Left kidney (tissue), 8 donors: ENCODE data around the gene CSPG5. TPM values are rescaled to one million over a fixed set of nuclear protein-coding genes. Genes with fewer than 3 reads are reported as not detected.

ENCODE experiments used
- DNase-seq: peaks from one replicate; pipeline ENCODE4 v3.0.0-alpha.2; 2013
- long read RNA-seq, 8 donors: transcript quantifications; one replicate each; lab custom pipeline, GENCODE V29; 2026
- polyA plus RNA-seq: library from polyadenylated mRNA; unstranded; fragments of 120-200 nt; gene quantifications from one replicate; pipeline ENCODE4 v1.2.1, GENCODE V29; 2013; ENCODE audit not compliant: insufficient read length

CSPG5 gene, protein sequence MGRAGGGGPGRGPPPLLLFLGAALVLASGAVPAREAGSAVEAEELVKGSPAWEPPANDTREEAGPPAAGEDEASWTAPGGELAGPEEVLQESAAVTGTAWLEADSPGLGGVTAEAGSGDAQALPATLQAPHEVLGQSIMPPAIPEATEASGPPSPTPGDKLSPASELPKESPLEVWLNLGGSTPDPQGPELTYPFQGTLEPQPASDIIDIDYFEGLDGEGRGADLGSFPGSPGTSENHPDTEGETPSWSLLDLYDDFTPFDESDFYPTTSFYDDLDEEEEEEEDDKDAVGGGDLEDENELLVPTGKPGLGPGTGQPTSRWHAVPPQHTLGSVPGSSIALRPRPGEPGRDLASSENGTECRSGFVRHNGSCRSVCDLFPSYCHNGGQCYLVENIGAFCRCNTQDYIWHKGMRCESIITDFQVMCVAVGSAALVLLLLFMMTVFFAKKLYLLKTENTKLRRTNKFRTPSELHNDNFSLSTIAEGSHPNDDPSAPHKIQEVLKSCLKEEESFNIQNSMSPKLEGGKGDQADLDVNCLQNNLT
- polyA plus RNA-seq: 1.2 TPM
- long read RNA-seq, donor 1: 0 reads
- long read RNA-seq, donor 2: 0 reads
- long read RNA-seq, donor 3: 0 reads
- long read RNA-seq, donor 4: 0 reads
- long read RNA-seq, donor 5: 0 reads
- long read RNA-seq, donor 6: 0 reads
- long read RNA-seq, donor 7, full-length matches to known transcripts: 1 of 1 reads
- long read RNA-seq, donor 7, partial matches to known transcripts: 0 of 1 reads
- long read RNA-seq, donor 7, other reads (novel, unspliced or antisense): 0 of 1 reads
- long read RNA-seq, donor 8: 0 reads

DNA sequence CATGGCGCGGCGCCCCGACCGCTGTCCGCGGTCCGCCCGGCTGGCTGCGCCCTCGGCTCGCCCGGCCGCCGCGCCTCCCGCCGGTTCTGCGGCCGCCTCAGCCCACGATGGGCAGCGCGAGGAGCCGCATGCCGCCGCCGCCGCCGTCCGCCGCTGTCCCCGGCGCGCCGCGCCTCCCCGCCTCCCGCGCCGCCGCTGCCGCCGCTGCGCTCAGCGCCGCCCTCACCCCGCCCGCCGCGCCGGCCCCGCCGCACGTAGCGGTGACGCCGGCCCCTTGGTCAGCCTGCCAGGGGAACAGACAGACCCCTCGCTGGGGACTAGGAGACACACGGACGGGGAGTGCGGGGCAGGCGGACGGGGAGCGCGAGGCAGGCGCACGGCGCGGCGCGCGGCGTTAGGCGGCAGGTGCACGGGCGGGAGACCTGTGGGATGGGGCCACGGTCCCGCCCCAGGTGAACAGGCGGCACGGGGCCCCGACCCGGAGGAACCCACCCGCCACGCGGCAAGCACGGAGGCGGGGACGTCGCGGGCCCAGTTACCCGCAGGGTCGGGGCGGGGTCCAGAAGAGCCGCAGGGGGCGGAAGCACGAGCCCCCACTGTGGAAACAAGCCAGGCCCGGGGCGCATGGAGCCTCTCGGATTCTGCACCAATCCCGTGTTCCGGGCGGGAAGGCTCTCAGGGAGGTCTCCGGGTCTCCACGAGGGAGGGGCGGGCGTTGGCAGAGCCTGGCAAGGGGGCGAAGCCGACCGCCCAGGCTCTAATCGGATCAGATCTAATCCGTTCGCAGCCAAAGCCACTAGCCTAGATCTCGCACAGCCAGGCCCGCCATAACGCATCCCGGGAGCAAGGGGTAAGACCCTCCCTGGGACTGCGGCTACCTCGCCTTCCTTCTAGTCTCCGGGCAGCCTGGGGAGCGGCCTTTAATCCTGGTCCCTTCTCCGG is at the start of gene CSPG5:
TSS of gene CSPG5 (minus strand) at position 175 of the 942 bp plus-strand sequence. CDS start at position 3, 172 bp downstream.
- no peak for DNase-seq

DNA sequence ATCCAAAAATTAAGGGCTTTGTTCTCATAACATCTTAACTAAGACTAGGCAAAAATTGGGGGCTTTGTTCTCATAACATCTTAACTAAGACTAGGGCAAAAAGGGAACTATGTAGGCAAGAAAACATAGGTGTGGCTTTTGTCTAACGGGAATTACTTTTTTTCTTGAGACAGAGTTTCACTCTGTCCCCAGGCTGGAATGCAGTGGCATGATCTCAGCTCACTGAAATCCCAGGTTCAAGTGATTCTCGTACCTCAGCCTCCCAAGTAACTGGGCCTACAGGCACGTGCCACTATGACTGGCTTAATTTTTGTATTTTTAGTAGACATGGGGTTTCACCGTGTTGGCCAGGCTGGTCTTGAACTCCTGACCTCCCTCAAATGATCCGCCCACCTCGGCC is 49.8 kb upstream of the CSPG5 start:
- no peak for DNase-seq

DNA sequence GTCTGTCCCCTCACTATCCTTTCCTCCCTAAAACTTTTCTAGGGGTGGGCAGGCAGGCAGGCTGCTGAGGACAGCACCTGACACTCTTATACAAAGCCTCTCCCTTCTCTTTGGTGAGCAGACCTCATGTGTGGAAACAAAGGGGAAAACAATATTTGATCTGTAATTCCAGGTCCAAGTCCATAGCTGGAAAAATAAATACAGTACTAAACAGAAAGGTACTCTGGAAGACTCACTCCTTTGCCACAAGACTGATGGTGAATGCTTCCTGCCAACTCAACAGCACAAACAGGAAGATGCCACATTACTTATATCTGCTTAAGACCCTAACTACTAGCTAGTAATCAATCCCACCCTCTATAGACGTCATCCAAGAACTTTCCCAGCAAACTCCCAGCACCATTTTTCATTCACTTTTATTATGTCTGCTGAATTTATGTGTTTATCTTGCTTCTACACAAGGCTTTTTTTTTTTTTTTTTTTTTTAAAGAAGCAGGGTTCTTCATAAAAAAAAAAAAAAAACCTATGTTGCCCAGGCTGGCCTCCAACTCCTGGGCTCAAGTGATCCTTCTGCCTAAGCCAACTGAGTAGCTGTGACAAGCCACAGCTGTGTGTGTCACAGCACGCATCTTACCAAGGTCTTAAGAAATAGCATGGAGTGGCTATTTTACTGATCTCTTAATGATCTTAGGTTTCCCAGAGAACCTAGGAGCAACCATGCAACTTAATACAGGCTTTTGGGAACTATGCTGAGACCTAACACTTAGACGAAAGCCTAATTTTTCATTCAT is 44.2 kb upstream of the CSPG5 start:
- DNase-seq: no peak

DNA sequence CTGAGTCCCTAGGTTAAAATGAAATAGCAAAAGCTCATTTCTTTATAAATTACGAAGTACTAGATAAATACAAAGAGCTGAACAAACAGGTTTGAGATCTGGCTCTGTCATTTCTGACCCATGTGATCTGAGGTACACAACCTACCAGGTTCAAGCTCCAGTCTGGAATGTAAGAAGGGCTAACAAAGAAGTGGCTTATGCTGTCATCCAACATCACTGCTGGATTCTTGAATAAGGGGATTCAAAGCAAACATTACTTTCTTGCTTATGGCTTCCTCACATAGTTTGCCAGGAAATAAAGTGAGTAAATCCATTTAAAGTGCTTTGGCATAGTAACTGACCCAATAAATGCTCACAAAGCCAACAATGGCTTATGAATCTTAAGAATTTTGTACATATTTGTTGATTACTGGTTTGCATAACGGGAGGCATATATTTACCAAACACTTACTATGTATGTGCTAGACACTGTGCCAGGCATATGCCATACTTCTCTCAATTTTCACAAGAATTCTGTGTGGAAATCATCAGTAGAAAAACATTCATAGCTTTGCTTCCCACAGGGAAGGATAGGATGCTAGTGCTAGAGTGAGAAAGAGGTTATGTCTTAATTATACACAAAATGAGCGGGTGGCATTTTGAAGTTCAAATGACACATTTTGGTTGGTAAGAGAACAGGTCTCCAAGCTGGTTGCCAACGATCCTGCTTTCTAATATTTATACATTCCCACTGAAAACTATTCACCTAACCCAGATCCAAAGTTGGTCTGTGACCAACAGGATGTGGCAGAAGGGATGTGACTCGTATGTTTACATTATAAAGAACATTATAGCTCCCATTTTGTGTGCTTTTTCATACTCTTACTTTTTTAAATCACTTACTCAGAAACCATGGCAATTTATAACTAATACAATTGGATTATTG is 38.7 kb upstream of the CSPG5 start:
- no peak for DNase-seq

DNA sequence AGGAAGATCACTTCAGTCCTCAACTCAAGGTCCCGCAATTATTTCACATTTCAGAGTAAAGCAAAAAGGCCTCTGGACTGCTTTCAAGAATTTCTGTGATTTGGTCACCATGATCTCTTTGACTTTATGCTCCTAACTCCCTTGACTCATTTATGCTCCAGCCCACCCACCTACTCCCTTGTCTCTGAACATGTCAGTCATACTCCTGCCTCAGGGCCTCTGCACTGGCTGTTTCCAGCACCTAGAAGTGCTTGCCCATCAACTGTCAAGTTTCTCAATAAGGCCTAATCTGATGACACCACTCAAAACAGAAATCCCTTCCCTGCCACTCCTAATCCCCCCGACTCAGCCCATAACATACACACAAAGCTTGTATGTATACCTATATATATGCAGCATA is 36.1 kb upstream of the CSPG5 start:
- no peak for DNase-seq

DNA sequence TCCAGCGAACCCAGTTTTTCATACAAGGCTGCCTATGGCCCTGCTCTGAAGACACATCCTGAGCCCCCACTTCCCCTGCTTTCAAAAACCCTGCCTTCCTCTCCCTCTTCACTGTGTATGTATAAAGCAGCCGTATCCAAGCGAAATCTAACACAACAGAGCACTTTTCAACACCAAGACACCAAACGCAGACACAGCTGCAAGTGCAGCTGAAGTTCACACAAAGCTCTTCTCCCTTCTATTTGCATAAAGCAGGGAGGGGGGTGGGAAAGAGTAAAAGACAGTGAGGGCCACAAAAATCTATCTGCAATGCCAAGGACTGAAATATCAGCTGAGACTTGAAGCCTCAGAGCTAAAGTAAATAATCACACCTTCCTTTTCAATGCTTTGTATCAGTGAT is 35.1 kb upstream of the CSPG5 start:
- DNase-seq: no peak

DNA sequence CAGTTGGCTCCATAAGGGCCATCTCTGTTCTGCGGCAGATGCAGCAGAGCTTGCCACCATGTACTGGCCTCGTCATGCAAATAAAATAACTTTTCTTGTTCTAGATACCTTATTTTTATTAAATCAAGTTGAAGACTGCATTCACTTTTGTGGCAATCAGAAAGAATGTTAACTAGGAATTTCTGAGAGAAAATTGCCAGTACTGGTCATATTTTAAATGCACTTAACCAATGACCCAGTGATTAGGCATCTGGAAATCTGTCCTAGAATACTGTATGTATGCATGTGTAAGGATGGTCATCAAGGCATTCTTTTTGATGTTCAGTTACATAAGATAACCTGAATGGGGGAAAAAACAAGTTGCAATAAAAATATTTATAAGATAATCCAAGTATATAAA is 34.2 kb upstream of the CSPG5 start:
- no peak for DNase-seq

DNA sequence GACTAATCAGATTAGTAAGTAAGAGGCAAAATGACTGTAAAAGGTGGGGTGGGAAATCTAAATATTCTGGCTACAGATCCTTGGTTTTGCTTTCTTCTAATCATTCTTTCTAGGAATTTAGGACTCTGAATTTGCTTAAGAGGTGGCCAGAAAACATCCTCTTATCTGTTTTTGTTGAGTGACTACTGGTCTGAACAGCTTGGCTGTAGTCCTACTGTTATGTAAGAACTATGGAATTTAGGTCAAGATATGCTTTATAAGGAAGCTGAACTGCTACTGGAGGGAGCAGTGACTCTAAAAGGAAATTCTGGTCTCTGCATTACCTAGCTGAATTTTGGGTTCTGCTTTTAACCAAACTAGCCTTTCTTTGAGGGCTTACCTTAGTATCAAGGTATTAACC is 33.5 kb upstream of the CSPG5 start:
- DNase-seq: no peak

DNA sequence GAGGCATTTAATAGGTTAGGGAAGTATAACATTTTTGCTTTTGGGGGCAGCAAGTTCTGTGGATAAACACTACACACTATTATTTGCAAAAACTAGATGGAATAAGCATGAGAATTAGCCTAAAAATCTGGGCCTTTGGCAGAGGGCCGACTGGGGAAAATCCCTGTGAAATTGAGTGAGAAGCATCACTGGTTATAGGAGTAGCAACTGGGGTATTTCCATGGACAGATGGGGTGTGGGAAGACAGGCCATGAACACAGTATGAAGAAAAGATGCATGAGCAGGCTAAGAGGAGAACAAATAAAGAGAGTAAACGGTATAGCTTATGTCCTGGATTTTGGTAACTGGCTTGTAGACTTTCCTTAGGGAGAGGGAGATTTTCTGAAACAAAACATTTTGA is 32.9 kb upstream of the CSPG5 start:
- no peak for DNase-seq

DNA sequence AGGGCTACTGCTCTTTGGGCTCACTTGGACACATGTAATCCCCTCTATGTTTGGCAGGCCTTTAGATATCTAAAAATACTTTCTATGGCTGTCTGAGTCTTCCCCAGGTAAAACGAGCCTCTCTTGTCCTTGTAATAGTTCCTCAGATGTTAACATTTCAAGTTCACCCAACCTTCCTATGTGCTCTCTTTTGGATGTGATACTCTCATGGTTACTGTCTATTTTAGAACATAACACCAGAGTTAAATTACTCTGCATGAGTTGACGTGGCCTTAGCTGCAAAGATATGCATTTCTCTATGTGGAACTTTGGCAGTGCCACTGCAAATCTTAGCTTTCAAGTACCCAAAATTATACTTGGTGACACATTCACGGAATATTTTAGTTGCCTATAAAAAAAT is 31.9 kb upstream of the CSPG5 start:
- DNase-seq: no peak

DNA sequence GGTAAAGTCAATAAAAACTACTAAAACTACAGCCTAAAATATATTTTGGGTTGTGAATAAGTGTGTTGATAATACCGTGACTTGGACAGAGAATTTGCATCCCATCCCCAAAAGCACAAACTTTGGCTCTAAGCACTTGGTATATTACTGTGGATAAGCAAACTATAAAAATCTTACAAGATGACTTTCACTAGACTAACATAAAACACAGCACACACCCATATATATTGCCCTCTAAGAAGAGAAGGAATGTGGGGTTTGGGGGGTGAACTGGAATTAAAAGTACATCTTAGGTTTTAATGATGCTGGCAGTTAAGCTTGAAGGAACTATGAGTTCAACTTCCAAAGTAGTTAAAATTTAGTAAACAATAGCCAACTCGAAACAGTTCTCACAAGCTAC is 28.7 kb upstream of the CSPG5 start:
- no peak for DNase-seq

DNA sequence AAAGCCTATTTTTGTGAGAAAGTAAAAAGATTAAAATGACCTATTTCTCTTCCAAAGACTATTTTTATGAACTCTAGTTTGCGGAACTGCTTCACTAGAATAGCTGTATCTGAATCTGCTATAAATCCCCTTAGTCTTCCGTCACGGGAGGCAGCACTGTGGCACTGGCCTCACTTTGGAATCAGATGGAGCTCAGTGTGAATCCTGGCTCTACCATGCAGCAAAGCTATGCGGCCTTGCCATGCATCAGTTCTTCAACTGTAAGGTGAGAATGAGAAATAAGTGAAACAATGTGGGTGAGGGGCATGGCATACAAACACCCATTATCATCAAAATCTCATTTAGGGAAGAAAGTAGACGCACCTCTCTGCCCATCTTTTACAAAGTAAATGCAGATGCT is 27.5 kb upstream of the CSPG5 start:
- DNase-seq: no peak

DNA sequence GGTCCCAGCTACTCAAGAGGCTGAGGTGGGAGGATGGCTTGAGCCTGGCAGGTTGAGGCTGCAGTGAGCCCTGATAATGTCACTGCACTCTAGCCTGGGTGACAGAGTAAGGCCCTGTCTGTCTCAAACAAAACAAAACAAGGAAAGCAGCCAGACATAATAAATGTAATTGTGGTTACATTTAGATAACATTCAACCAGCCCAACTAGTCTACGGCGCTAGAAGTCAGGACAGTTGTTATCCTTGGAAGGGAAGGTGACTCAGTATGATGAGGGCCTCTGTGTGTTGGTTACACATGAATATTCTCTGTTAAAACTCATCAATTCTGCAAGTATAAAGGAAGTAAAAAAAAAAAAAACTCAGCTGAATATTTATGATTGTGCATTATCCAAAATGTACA is 27.0 kb upstream of the CSPG5 start:
- DNase-seq: no peak

DNA sequence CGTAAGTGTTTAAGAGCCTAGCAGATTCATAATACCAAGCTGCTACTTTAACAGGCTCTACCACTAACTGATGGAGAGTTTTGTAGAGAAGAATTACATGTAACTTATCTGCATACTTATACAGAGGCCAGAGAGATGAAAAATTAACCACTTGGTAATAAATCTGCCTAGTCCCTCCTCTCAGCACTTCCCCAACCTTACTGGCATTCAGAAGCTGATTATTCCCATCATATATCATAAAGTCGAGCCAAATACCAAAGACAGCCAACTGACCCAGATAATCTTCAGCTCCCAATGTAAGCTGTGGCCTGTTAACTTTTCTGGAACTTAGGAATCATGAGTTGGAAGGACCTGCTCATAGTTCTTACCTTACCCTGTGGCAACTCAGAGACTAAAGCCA is 25.5 kb upstream of the CSPG5 start:
- DNase-seq: no peak

DNA sequence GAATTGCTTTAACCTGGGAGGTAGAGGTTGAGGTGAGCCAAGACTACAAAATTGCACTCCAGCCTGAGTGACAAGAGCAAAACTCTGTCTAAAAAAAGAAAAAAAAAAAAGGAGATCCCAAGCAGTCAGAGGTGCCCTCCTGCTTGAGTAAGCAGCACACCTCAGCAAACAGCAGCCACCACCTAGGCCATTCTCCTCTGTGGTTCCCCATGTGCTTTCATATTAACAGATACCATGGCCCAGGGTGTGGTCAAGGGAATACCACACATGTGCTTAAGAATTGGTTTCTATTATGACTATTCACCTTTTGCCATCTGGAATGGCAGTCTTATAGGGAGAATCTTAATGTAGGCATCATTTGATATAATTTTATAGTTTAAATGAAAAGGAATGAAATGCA is 24.7 kb upstream of the CSPG5 start:
- no peak for DNase-seq

DNA sequence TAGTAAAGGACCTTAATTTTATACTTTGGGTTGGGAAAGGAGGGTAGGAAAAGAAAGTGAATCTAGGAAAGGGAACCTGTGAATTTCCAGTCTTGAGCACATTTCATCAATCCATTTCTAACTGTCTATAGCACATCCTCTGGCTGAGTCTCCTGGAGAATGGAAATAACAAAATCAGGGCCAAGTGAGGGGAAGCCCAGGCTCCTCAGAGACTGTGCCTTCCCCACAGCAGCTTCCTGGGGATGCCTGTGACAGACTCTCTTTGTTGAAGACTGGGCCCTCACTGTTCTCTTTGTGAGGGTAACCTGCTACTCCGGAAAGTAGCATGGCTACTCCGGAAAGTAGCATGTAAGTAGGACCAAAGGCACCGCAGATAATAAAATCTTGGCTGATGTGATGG is 22.6 kb upstream of the CSPG5 start:
- DNase-seq: no peak

DNA sequence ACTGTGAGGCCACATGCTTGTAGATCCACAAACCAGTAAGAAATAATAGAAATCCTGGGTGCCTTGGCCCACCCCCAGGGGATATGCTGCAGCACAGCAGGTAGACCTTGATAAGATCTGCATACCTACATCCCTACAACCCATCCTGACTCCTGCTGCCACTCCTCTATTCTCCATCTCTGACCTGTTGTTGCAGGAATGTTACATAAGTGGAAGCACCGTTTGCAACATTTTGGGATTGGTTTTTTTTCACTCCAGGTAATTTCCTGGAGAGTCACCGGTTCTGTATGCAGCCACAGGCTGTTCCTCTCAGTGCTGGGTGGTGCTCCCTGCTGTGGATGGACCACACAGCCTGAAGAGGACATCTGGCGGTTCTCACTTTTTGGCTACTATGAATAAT is 16.1 kb upstream of the CSPG5 start:
- DNase-seq: no peak

DNA sequence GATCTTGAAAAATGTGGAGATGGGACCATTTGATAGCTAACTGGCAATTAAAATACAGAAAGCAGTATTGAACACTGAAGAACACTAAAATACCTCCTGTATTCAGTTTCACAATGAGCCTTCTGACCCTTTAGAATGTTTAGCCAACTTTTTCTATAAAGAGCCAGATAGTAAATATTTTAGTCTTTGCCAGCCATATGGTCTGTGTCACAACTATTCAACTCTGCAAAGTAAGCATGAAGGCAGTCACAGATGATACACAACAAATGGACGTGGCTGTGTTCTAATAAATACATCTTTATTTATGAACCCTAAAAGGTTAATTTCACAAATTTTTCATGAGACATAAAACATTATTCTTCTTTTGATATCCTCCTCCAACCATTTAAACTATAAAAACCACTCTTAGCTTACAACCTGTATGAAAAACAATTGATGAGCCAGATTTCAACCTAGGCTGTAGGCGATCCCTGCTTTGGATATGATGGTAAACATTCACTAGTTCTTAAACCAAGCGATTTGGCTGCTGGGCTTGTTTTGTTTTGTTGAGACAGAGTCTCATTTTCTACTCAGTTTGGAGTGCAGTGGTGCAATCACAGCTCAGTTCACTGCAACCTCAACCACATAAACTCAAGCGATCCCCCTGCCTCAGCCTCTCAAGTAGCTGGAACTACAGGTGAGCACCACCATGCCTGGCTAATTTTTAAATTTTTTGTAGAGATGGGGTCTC is 13.6 kb upstream of the CSPG5 start:
- DNase-seq: no peak

DNA sequence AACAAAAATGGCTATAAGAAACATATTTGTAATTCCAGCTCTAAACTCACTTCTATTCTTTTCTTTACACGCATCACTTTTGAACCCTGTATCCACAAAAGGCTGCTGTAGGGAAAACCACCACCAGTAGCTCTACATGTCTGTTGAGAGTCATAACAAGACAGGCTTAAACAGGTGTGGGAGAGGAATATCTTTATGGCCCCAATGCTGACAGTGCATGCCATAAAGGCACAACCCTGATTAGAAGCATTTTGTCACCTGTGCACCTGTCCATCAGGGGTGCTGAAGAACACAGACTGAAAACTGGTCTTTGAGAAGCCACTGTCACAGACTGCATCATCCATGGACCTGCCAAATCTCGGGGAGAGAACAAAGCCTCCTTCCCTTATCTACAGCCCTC is 11.6 kb upstream of the CSPG5 start:
- DNase-seq: no peak

DNA sequence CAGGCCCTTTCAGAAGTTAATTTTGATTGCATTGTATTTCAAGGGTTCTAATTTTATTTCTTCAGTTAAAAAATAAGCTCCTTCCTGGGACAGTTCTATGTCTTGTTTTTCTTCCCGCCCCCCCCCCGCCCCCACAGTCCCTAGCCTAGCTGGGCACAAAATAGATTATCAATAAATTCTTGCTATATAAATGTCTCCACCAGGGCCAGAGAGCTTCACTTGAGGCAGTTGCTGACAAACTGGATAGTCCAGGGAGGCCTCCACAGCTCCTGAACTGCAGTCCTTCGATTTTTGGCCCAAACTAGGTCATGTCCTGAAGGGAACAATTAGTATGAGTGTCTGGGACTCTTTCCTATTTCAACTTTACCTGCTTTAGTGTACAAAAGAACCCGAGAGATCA is 9.9 kb upstream of the CSPG5 start:
- no peak for DNase-seq
